WTC11 (cell line): ENCODE results near the gene DMXL2. TPM values are rescaled to one million over a fixed set of nuclear protein-coding genes. Genes with fewer than 3 reads are reported as not detected.

Experiments used
- ATAC-seq: fragments of 200-7000 bp; cut with Tn5 transposase; 2 replicates; pipeline ENCODE4 v1.10.0; 2021; ENCODE audit warnings: mild to moderate bottlenecking, moderate library complexity
- CTCF ChIA-PET: fragments of 300-600 bp; sonication (Branson Sonifier 250); formaldehyde crosslinking; loops from one replicate; lab custom pipeline; 2021; ENCODE audit warnings: antibody characterized with exemption; lab: Charles Lee
- POLR2A ChIA-PET: fragments of 350-600 bp; sonication (Branson Sonifier 250); formaldehyde crosslinking; loops from one replicate; lab custom pipeline; 2021; ENCODE audit warnings: antibody characterized with exemption; lab: Charles Lee
- DNase-seq: peaks from one replicate; pipeline ENCODE4 v3.0.0; 2021; ENCODE audit warnings: low spot score
- H3K27ac Mint-ChIP-seq: 2 replicates; pipeline ENCODE4 v1.8.0; 2021; ENCODE audit warnings: mixed read lengths
- H3K27me3 Mint-ChIP-seq: 2 replicates; pipeline ENCODE4 v1.8.0; 2021; ENCODE audit warnings: low read depth, mild to moderate bottlenecking, moderate library complexity, mixed read lengths
- H3K36me3 Mint-ChIP-seq: 2 replicates; pipeline ENCODE4 v1.8.0; 2021; ENCODE audit warnings: mixed read lengths
- H3K4me1 Mint-ChIP-seq: 2 replicates; pipeline ENCODE4 v1.8.0; 2022; ENCODE audit warnings: mixed read lengths
- H3K4me3 Mint-ChIP-seq: 2 replicates; pipeline ENCODE4 v1.8.0; 2021; ENCODE audit warnings: mild to moderate bottlenecking, moderate library complexity, mixed read lengths
- H3K9me3 Mint-ChIP-seq: 2 replicates; pipeline ENCODE4 v1.8.0; 2021; ENCODE audit warnings: mixed read lengths
- E2F5 ChIP-seq: sonication (generic); formaldehyde crosslinking; IDR thresholded peaks from 2 replicates; pipeline ENCODE4 v1.8.1; 2022; ENCODE audit warnings: mild to moderate bottlenecking, moderate library complexity, missing genetic modification reagents
- ELF4 ChIP-seq: sonication (generic); formaldehyde crosslinking; IDR thresholded peaks from 2 replicates; pipeline ENCODE4 v1.8.1; 2022; ENCODE audit warnings: low read depth, mild to moderate bottlenecking, moderate library complexity, missing genetic modification reagents
- ESRRA ChIP-seq: sonication (generic); formaldehyde crosslinking; IDR thresholded peaks from 2 replicates; pipeline ENCODE4 v1.8.1; 2022; ENCODE audit warnings: mild to moderate bottlenecking, missing genetic modification reagents, borderline replicate concordance
- JAZF1 ChIP-seq: fragments of 250-450 bp; sonication (Bioruptor Pico); IDR thresholded peaks from 2 replicates; pipeline ENCODE4 v1.9.0; 2021; ENCODE audit warnings: moderate library complexity, mild to moderate bottlenecking, inconsistent platforms
- MLX ChIP-seq: sonication (generic); formaldehyde crosslinking; IDR thresholded peaks from 2 replicates; pipeline ENCODE4 v1.8.1; 2023; ENCODE audit warnings: mild to moderate bottlenecking, missing genetic modification reagents, moderate library complexity
- NFYB ChIP-seq: sonication (generic); formaldehyde crosslinking; conservative IDR thresholded peaks from 2 replicates; pipeline ENCODE4 v1.8.0; 2022; ENCODE audit warnings: low read depth, missing genetic modification reagents
- RORB ChIP-seq: fragments of 250-450 bp; sonication (Bioruptor Pico); IDR thresholded peaks from 2 replicates; pipeline ENCODE4 v1.9.0; 2021; ENCODE audit warnings: mild to moderate bottlenecking
- SMAD3 ChIP-seq: sonication (generic); formaldehyde crosslinking; IDR thresholded peaks from 2 replicates; pipeline ENCODE4 v1.8.0; 2022; ENCODE audit warnings: missing genetic modification reagents, mild to moderate bottlenecking, borderline replicate concordance
- STAT6 ChIP-seq: sonication (generic); formaldehyde crosslinking; conservative IDR thresholded peaks from 2 replicates; pipeline ENCODE4 v1.8.1; 2023; ENCODE audit warnings: mild to moderate bottlenecking, low read depth, missing genetic modification reagents, moderate library complexity
- USF1 ChIP-seq: sonication (generic); formaldehyde crosslinking; IDR thresholded peaks from 2 replicates; pipeline ENCODE4 v1.8.0; 2022; ENCODE audit warnings: mild to moderate bottlenecking, missing genetic modification reagents
- ZNF219 ChIP-seq: sonication (generic); formaldehyde crosslinking; IDR thresholded peaks from 2 replicates; pipeline ENCODE4 v1.8.0; 2023; ENCODE audit warnings: missing genetic modification reagents, mild to moderate bottlenecking, borderline replicate concordance
- ZNF317 ChIP-seq: sonication (generic); formaldehyde crosslinking; IDR thresholded peaks from 2 replicates; pipeline ENCODE4 v1.8.1; 2023; ENCODE audit warnings: low read depth, mild to moderate bottlenecking, moderate library complexity, missing genetic modification reagents, borderline replicate concordance
- ZNF396 ChIP-seq: fragments of 250-450 bp; sonication (Bioruptor Pico); IDR thresholded peaks from 2 replicates; pipeline ENCODE4 v1.8.0; 2021; ENCODE audit warnings: mild to moderate bottlenecking, moderate library complexity, borderline replicate concordance
- ZNF423 ChIP-seq: fragments of 250-450 bp; sonication (Bioruptor Pico); IDR thresholded peaks from 2 replicates; pipeline ENCODE4 v2.1.2; 2022; ENCODE audit warnings: mild to moderate bottlenecking, moderate library complexity
- total RNA-seq: library from RNA; stranded (reverse); gene quantifications from 3 replicates; pipeline ENCODE4 v1.2.3, GENCODE V29; 2021
- TF ChIP-seq, protein P1 (sequence below): sonication (generic); formaldehyde crosslinking; IDR thresholded peaks from 2 replicates; pipeline ENCODE4 v1.8.0; 2022; ENCODE audit warnings: mild to moderate bottlenecking, missing genetic modification reagents

The DMXL2 gene
- total RNA-seq, 1 experiment from 2014 or later, result 10.4 TPM

DNA sequence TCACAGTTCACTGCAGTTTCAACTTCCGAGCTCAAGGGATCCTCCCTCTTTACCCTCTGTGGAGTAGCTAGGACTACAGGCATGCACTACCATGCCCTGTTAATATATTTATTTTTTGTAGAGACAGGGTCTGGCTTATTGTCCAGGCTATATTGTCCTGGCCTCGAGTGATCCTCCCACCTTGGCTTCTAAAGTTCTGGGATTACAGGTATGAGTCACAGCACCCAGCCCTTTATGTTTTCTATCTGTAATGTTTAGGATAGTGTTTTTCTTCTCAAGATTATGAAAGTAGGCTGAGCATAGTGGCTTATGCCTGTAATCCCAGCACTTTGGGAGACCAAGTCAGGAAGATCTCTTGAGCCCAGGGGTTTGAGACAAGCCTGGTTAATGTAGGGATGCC is 46.8 kb upstream of the DMXL2 start (continued):
- TF ChIP-seq ZNF317 (CRISPR knock-in tag), result no peak
- TF ChIP-seq, protein P1, sequence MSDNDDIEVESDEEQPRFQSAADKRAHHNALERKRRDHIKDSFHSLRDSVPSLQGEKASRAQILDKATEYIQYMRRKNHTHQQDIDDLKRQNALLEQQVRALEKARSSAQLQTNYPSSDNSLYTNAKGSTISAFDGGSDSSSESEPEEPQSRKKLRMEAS, result no peak
- TF ChIP-seq USF1, result no peak
- TF ChIP-seq, all 79 proteins: peak for 0

GRCh38 chr15:51668446-51668845 is 45.9 kb upstream of the DMXL2 start:
- DNase-seq, result no peak
- no peaks in the 10 kb centered on the region for H3K27me3 Mint-ChIP-seq
- H3K4me3 Mint-ChIP-seq, result no peak overlapping the region
- no peak; the same call in 1 of the 2 replicates for ATAC-seq
- H3K27ac Mint-ChIP-seq, result no peak overlapping the region
- H3K36me3 Mint-ChIP-seq, result no peaks in the 10 kb centered on the region
- ChIA-PET CTCF (interaction anchor here (1.2 to 1.9 kb wide), 2 partner anchors 18 to 108 kb away, joined by 6 to 9 read pairs; no protein-coding TSS in a partner anchor), POLR2A (no interaction called here)
- peaks cover 11% of the 10 kb centered on the region for H3K4me1 Mint-ChIP-seq
- no peaks in the 10 kb centered on the region for H3K9me3 Mint-ChIP-seq
- no peak for TF ChIP-seq ZNF317 (CRISPR knock-in tag)
- TF ChIP-seq, all 79 proteins: peak for 0

DNA sequence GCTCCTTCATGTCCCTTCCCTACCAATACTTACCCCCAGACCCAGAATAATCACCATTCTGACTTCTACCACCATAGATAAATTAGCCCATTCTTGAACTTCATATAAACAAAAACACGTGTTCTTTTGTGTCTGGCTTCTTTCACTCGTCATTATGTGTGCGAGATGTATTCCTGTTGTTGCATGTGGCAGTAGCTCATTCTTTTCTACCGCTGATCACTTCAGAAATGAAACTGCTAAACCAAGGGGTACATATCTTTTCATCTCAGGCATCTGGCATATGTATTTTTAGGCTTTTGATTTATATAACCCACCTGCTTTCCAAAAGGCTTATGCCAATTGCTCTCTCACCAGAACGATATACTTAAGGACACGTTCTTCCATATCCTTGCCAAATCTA is 44.9 kb upstream of the DMXL2 start:
- no peaks in the 10 kb centered on the region for H3K27me3 Mint-ChIP-seq
- TF ChIP-seq ZNF396 (CRISPR knock-in tag) (no peak), ZNF219 (CRISPR knock-in tag) (no peak), ESRRA (no peak), MLX (CRISPR knock-in tag) (no peak), RORB (CRISPR knock-in tag) (no peak)
- CTCF ChIA-PET, result no interaction called here
- no peak for DNase-seq
- H3K27ac Mint-ChIP-seq, result no peak overlapping the region
- no peak overlapping the region for H3K4me3 Mint-ChIP-seq
- H3K4me1 Mint-ChIP-seq, result peaks cover 6% of the 10 kb centered on the region
- POLR2A ChIA-PET, result no interaction called here
- ATAC-seq, result no peak
- no peaks in the 10 kb centered on the region for H3K9me3 Mint-ChIP-seq
- H3K36me3 Mint-ChIP-seq, result no peaks in the 10 kb centered on the region

- H3K4me3 Mint-ChIP-seq, result no peak overlapping the region
- TF ChIP-seq ZNF219 (CRISPR knock-in tag) (no peak), NFYB (CRISPR knock-in tag) (no peak), ELF4 (no peak), STAT6 (CRISPR knock-in tag) (no peak), ZNF423 (no peak), JAZF1 (no peak), SMAD3 (CRISPR knock-in tag) (no peak), E2F5 (no peak)
- H3K27ac Mint-ChIP-seq, result no peak overlapping the region
- H3K27me3 Mint-ChIP-seq, result no peaks in the 10 kb centered on the region
- ChIA-PET CTCF (interaction anchor here (0.6 to 1.2 kb wide), 3 partner anchors 11 to 141 kb away, joined by 3 read pairs; no protein-coding TSS in a partner anchor), POLR2A (no interaction called here)
- no peak for DNase-seq
- H3K4me1 Mint-ChIP-seq, result no peaks in the 10 kb centered on the region
- H3K9me3 Mint-ChIP-seq, result no peaks in the 10 kb centered on the region
- H3K36me3 Mint-ChIP-seq, result no peaks in the 10 kb centered on the region
- ATAC-seq, result no peak
These were observed 38.5 kb upstream of the DMXL2 start for GRCh38 chr15:51661072-51661471.
